SK-N-SH treated with all-trans-retinoic acid at 6 μM for 48 hours (cell line): ENCODE measurements around the gene DNTT.

Experiments used
- ATAC-seq: fragments of 200-7000 bp; cut with Tn5 transposase; 3 replicates; pipeline ENCODE4 v1.9.1; 2020; ENCODE audit warnings: mild to moderate bottlenecking, moderate library complexity
- ARNTL ChIP-seq: fragments of 450-650 bp; formaldehyde crosslinking; IDR thresholded peaks from 2 replicates; pipeline ENCODE4 v1.5.0; 2020; ENCODE audit warnings: low read depth, mild to moderate bottlenecking, moderate library complexity, borderline replicate concordance
- CREB5 ChIP-seq: fragments of 250-450 bp; sonication (Bioruptor Pico); IDR thresholded peaks from 2 replicates; pipeline ENCODE4 v1.5.1; 2020; ENCODE audit warnings: low read depth, mild to moderate bottlenecking, moderate library complexity
- CSDC2 ChIP-seq: fragments of 250-450 bp; sonication (Bioruptor Pico); IDR thresholded peaks from 2 replicates; pipeline ENCODE4 v1.5.0; 2020; ENCODE audit warnings: mild to moderate bottlenecking, moderate library complexity
- ESRRG ChIP-seq: fragments of 250-450 bp; sonication (Bioruptor Pico); IDR thresholded peaks from 2 replicates; pipeline ENCODE4 v1.6.1; 2021; ENCODE audit warnings: mild to moderate bottlenecking
- GLIS3 ChIP-seq: fragments of 250-450 bp; sonication (Bioruptor Pico); IDR thresholded peaks from 2 replicates; pipeline ENCODE4 v1.5.0; 2020; ENCODE audit warnings: mild to moderate bottlenecking, moderate library complexity
- ISL1 ChIP-seq: fragments of 250-450 bp; sonication (Bioruptor Pico); IDR thresholded peaks from 2 replicates; pipeline ENCODE4 v2.1.2; 2022; ENCODE audit warnings: mild to moderate bottlenecking, moderate library complexity
- OSR1 ChIP-seq: fragments of 250-450 bp; sonication (Bioruptor Pico); IDR thresholded peaks from 2 replicates; pipeline ENCODE4 v1.8.0; 2022; ENCODE audit warnings: moderate library complexity, mild to moderate bottlenecking, inconsistent platforms
- PATZ1 ChIP-seq: fragments of 250-450 bp; sonication (Bioruptor Pico); IDR thresholded peaks from 2 replicates; pipeline ENCODE4 v1.8.0; 2020; ENCODE audit warnings: mild to moderate bottlenecking, moderate library complexity, borderline replicate concordance
- PPARA ChIP-seq: fragments of 250-450 bp; sonication (Bioruptor Pico); IDR thresholded peaks from 2 replicates; pipeline ENCODE4 v1.5.0; 2020; ENCODE audit warnings: mild to moderate bottlenecking, borderline replicate concordance
- RARB ChIP-seq: fragments of 250-450 bp; sonication (Bioruptor Pico); IDR thresholded peaks from 2 replicates; pipeline ENCODE4 v1.8.0; 2021; ENCODE audit warnings: mild to moderate bottlenecking, moderate library complexity
- SNAI2 ChIP-seq: fragments of 250-450 bp; sonication (Bioruptor Pico); IDR thresholded peaks from 2 replicates; pipeline ENCODE4 v1.5.0; 2020; ENCODE audit warnings: mild to moderate bottlenecking, moderate library complexity
- TCF4 ChIP-seq: fragments of 250-450 bp; sonication (Bioruptor Pico); IDR thresholded peaks from 2 replicates; pipeline ENCODE4 v1.8.0; 2021; ENCODE audit warnings: mild to moderate bottlenecking, moderate library complexity, borderline replicate concordance
- TOX ChIP-seq: fragments of 250-450 bp; sonication (Bioruptor Pico); IDR thresholded peaks from 2 replicates; pipeline ENCODE4 v1.8.0; 2021; ENCODE audit warnings: mild to moderate bottlenecking, moderate library complexity, borderline replicate concordance
- TSHZ2 ChIP-seq: fragments of 250-450 bp; sonication (Bioruptor Pico); IDR thresholded peaks from 2 replicates; pipeline ENCODE4 v1.5.0; 2020; ENCODE audit warnings: mild to moderate bottlenecking, moderate library complexity
- ZC3H10 ChIP-seq: fragments of 250-450 bp; sonication (Bioruptor Pico); IDR thresholded peaks from 2 replicates; pipeline ENCODE4 v1.5.1; 2021; ENCODE audit warnings: mild to moderate bottlenecking, moderate library complexity
- ZFP3 ChIP-seq: fragments of 250-450 bp; sonication (Bioruptor Pico); IDR thresholded peaks from 2 replicates; pipeline ENCODE4 v1.5.0; 2020; ENCODE audit warnings: mild to moderate bottlenecking, moderate library complexity
- ZNF565 ChIP-seq: fragments of 450-650 bp; formaldehyde crosslinking; conservative IDR thresholded peaks from 2 replicates; pipeline ENCODE4 v1.5.0; 2020; ENCODE audit warnings: low read depth, mild to moderate bottlenecking, moderate library complexity
- ZNF70 ChIP-seq: fragments of 450-650 bp; formaldehyde crosslinking; IDR thresholded peaks from 2 replicates; pipeline ENCODE4 v1.5.0; 2020; ENCODE audit warnings: mild to moderate bottlenecking, moderate library complexity
- ZNF8 ChIP-seq: fragments of 450-650 bp; formaldehyde crosslinking; IDR thresholded peaks from 2 replicates; pipeline ENCODE4 v1.5.0; 2020; ENCODE audit warnings: mild to moderate bottlenecking, moderate library complexity

DNTT gene

GRCh38 chr10:96325719-96326373 is 21.6 kb downstream of the DNTT start:
- no peak for ATAC-seq
- TF ChIP-seq PATZ1 (CRISPR knock-in tag) (no peak), ZC3H10 (CRISPR knock-in tag) (no peak), CSDC2 (CRISPR knock-in tag) (no peak), TSHZ2 (CRISPR knock-in tag) (no peak), PPARA (CRISPR knock-in tag) (no peak)

- no peak for ATAC-seq
- no peak for TF ChIP-seq CREB5 (CRISPR knock-in tag)
- no peak for TF ChIP-seq GLIS3 (CRISPR knock-in tag)
- TF ChIP-seq ZNF565 (CRISPR knock-in tag), result no peak
- TF ChIP-seq TOX, result no peak
- no peak for TF ChIP-seq ZC3H10 (CRISPR knock-in tag)
- TF ChIP-seq PPARA (CRISPR knock-in tag), result no peak
Observed at GRCh38 chr10:96327462-96327861, 23.2 kb downstream of the DNTT start.

- no peak for TF ChIP-seq GLIS3 (CRISPR knock-in tag)
- ATAC-seq, result no peak
Observed at GRCh38 chr10:96333101-96333500, 28.9 kb downstream of the DNTT start.

GRCh38 chr10:96334616-96335526 is 30.6 kb downstream of the DNTT start:
- peak; percentile 77 for ATAC-seq

GRCh38 chr10:96337106-96337505 is 32.9 kb downstream of the DNTT start:
- no peak for ATAC-seq
- TF ChIP-seq ZFP3 (CRISPR knock-in tag), result no peak
- no peak for TF ChIP-seq TCF4
- TF ChIP-seq ZNF70 (CRISPR knock-in tag), result no peak
- TF ChIP-seq ZNF565 (CRISPR knock-in tag), result no peak
- no peak for TF ChIP-seq ZC3H10 (CRISPR knock-in tag)
- TF ChIP-seq ZNF8 (CRISPR knock-in tag), result no peak
- TF ChIP-seq TOX, result no peak
- no peak for TF ChIP-seq OSR1 (CRISPR knock-in tag)
- no peak for TF ChIP-seq GLIS3 (CRISPR knock-in tag)
- no peak for TF ChIP-seq SNAI2 (CRISPR knock-in tag)
- TF ChIP-seq CSDC2 (CRISPR knock-in tag), result no peak
- TF ChIP-seq ARNTL (CRISPR knock-in tag), result no peak
- TF ChIP-seq ESRRG (CRISPR knock-in tag), result no peak
- TF ChIP-seq, all 23 proteins: peak for 0

More at GRCh38 chr10:96334616-96335526, 30.6 kb downstream of the DNTT start:
- TF ChIP-seq RARB (CRISPR knock-in tag) (no peak), ZFP3 (CRISPR knock-in tag) (no peak), ESRRG (CRISPR knock-in tag) (no peak), ISL1 (no peak)
